SKM-1 (cell line): ENCODE measurements around the gene AFP.

Source experiments
- DNase-seq: peaks from one replicate; lab custom pipeline; 2025; ENCODE audit not compliant: unreplicated experiment; lab: John Stamatoyannopoulos, UW

Gene AFP

GRCh38 chr4:73456177-73457022, 20.4 kb downstream of the AFP start:
- DNase-seq: no peak

- no peak for DNase-seq
These were observed 22.4 kb downstream of the AFP start for GRCh38 chr4:73458184-73459047.

GRCh38 chr4:73459048-73459421, 23.0 kb downstream of the AFP start:
- no peak for DNase-seq

DNA sequence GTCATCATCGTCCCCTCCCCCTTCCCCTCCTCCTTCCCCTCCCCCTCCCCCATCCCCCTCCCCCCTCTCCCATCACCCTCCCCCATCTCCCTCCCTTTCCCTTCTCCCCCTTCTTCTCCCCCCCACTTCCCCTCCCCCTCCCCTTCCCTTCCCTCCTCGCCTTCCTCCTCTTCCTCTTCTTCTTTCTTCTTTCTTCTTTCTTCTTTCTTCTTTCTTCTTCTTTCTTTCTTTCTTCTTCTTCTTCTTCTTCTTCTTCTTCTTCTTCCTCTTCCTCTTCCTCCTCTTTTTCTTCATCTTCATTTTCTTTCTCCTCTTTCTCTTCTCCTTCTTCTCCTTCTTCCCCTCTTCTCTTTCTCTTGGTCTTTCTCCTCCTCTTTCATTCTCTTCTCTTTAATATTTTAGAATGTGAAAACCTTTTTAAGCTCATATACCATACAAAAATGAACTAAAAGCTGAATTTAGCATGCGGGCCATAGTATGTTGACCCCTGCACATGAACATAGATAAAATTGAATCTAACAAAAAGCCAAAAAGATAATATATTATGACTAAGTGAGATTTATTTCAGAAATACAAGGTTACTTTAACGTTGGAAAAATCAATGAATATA, 25.0 kb downstream of the AFP start:
- DNase-seq: no peak

GRCh38 chr4:73468170-73468569, 32.1 kb downstream of the AFP start:
- DNase-seq: no peak

- DNase-seq: no peak
These were observed 34.7 kb downstream of the AFP start for GRCh38 chr4:73470728-73471127.

DNA sequence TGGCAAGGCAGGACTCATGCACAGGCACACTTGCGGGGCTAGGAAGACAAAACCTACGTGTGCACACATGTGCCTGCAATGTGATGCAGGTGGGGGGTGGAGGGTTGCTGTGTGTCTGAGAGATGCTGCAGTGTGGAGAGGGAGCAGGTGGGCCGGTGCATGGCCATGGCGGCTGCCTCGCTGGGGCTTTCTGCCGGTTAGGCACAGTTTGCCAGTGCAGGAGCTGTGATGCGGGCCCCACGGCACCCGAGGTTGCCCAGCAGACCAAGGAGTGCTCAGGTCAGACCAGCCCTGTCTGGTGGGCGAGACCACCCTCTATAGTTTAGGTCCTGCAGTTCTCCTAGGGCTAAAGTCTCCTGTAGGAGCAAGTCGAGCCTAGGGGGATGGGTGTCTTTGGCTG, 41.2 kb downstream of the AFP start:
- DNase-seq: no peak

DNA sequence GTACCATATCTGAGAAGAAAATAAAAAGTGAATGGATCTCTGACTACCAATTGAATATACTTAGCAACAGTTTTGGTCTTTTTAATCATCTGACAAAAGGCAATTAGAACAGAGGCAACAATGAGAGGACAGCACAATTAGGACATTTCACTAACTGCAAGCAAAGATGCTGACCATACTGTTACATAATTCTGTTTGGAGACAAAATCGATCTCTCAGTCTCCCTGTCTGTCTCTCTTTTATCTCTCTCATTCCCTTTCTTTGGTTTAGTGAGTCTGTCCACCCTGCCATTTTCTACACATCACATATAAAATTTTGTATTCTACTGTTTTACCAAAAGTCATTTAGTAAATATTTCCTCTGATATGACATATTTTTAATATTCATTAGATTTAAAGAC, 43.3 kb downstream of the AFP start:
- DNase-seq: no peak

DNA sequence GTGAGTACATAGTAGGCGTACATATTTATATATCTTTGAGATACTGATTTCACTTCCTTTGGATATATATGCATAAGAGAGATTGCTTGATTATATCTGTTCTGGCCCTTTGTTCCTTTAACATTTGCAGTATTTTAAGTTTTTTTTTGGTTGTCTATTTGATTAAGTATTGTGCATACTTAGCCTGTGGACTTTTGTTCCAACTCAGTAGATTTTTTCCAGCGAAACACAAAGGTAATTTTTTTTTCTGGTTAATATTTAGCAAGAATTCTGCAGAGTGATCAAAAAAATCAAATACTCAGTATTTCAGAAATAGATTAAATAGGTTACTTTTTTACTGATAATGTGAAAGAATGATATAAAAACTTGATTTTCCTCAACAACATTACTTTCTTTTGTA, 45.3 kb downstream of the AFP start, which contains the start of gene AFM:
Gene AFM, plus strand, starts transcription at position 388 of the 400 bp plus-strand sequence. CDS start 31 bp downstream, outside the sequence.
- DNase-seq: no peak

GRCh38 chr4:73485085-73485484, 49.1 kb downstream of the AFP start:
- DNase-seq: no peak

- DNase-seq: no peak
These were observed 49.6 kb downstream of the AFP start for GRCh38 chr4:73485596-73485995.

DNA sequence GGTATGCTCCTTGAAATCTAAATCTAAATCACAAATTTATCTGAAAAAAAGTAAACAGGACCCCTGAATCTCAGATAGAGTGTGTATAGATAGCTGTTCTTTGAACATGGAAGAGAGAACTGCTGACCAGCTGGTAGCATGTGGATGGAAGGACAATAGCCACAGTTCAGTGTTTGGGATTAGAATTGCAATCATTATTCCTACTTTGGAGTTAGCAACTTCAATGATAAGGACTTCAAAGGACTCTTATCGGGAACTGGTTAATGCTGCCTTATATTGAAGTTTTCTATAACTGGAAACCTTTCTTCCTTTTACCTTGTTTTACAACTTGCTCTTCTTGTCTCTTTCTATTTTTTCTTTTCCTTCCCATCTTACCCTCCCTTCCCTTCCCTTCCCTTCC, 50.5 kb downstream of the AFP start:
- DNase-seq: no peak

- DNase-seq: no peak
These were observed 51.2 kb downstream of the AFP start for GRCh38 chr4:73487233-73487632.

- DNase-seq: no peak
These were observed 64.2 kb downstream of the AFP start for GRCh38 chr4:73499996-73500765.

- no peak for DNase-seq
These were observed 65.7 kb downstream of the AFP start for GRCh38 chr4:73501664-73502265.

DNA sequence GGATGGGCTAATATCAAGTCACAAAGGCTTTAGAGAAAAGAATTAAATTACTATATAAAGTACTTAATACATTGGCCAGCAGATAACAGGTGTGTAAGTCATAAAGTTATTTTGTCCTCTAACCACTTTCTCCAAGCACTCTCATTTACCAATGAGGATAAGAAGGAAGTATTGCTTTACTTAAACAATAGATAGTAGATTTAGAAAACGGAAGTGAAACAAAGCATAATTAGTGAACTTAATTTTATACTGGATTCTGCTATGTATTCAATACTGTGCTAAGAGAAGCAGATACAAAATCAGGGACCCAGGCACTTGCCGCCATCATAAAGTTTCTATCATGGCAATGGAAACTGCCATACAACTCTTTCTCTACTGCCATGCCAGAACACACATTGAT, 69.5 kb downstream of the AFP start:
- DNase-seq: no peak
